ENCODE results near the gene SLCO4A1.

SLCO4A1 gene

DNA sequence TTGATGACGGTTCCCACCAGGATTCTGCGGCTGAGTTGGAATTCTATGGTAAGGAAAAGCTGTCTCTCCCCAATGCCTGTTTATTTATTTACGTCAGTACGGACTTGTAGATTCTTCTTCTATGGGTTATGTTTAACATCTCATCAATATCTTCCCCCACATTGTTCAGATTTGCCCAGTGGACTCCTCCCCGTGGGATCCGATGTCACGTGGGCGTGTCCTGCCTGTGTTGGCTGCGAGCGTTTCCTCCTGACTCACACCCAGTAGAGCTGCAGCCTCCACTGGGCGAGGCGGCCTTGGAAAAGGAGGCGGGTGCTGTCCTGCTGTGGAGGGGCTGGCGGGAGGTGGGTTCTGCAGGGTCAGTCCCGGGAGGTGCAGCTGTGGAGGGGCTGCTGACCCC is 46.8 kb upstream of the SLCO4A1 start:
- no peak for TF ChIP-seq SIN3A (IDR thresholded peaks at IDR 0.05; ENCODE audit: borderline replicate concordance, insufficient read depth, low read length)
- TF ChIP-seq, protein P1, sequence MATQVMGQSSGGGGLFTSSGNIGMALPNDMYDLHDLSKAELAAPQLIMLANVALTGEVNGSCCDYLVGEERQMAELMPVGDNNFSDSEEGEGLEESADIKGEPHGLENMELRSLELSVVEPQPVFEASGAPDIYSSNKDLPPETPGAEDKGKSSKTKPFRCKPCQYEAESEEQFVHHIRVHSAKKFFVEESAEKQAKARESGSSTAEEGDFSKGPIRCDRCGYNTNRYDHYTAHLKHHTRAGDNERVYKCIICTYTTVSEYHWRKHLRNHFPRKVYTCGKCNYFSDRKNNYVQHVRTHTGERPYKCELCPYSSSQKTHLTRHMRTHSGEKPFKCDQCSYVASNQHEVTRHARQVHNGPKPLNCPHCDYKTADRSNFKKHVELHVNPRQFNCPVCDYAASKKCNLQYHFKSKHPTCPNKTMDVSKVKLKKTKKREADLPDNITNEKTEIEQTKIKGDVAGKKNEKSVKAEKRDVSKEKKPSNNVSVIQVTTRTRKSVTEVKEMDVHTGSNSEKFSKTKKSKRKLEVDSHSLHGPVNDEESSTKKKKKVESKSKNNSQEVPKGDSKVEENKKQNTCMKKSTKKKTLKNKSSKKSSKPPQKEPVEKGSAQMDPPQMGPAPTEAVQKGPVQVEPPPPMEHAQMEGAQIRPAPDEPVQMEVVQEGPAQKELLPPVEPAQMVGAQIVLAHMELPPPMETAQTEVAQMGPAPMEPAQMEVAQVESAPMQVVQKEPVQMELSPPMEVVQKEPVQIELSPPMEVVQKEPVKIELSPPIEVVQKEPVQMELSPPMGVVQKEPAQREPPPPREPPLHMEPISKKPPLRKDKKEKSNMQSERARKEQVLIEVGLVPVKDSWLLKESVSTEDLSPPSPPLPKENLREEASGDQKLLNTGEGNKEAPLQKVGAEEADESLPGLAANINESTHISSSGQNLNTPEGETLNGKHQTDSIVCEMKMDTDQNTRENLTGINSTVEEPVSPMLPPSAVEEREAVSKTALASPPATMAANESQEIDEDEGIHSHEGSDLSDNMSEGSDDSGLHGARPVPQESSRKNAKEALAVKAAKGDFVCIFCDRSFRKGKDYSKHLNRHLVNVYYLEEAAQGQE (IDR thresholded peaks at IDR 0.05; ENCODE audit: insufficient read depth in 1 of 2, low read depth in 2 of 2, low read length in 2 of 2) = no peak
- TF ChIP-seq POLR2AphosphoS5 (IDR thresholded peaks at IDR 0.05; ENCODE audit: low read depth, low read length) = no peak
- peak; percentile 28 for TF ChIP-seq FOXP2 (optimal IDR thresholded peaks at IDR 0.05; ENCODE audit: borderline replicate concordance, extremely low read depth, extremely low read length, insufficient read depth)
- no peak for TF ChIP-seq TAF1 (IDR thresholded peaks at IDR 0.05; ENCODE audit: borderline replicate concordance, insufficient read depth, low read length)

DNA sequence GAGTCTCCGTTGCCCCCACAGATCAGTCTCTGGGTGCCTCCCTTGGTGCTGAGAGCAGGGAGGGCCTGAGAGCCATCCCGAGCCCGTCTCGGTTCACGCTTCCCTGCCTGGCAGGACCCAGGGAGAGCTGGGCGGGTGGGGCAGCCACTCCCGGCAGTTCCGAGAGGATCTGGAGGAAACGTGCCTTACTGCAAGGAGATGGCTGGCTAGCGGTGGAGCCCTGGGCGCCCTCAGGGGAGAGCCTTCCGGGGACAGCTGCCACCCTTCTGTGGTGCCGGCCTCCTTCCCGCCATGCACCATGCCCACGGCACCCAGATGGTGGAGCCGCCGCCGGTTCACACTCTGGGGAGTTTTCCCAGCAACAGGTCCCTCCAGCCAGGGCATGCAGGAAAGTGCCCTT is 45.8 kb upstream of the SLCO4A1 start:
- TF ChIP-seq POLR2AphosphoS5 (IDR thresholded peaks at IDR 0.05; ENCODE audit: low read depth, low read length) (no peak), FOXP2 (optimal IDR thresholded peaks at IDR 0.05; ENCODE audit: borderline replicate concordance, extremely low read depth, extremely low read length, insufficient read depth) (no peak), SIN3A (IDR thresholded peaks at IDR 0.05; ENCODE audit: borderline replicate concordance, insufficient read depth, low read length) (no peak)
- TF ChIP-seq, protein P1 (IDR thresholded peaks at IDR 0.05; ENCODE audit: insufficient read depth in 1 of 2, low read depth in 2 of 2, low read length in 2 of 2) = no peak

DNA sequence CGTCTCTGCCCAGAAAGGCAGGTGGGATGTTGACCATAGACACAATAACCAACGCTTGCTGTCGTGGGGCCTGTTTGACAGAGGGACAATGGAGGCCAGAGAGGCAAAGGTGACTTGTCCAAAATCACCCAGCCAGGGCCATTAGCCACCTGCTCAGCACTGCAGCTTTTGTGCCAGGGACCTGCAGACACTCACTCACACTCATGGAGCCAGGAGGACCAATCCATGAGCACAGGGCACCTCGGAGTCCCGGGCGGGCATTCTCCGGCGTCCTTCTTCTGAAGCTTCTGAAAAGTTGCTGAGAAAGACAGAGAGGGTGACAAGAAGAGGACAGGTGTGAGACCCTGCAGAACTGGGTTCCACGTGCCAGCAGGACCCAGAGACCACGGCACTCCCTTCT is 45.4 kb upstream of the SLCO4A1 start:
- TF ChIP-seq POLR2AphosphoS5 (IDR thresholded peaks at IDR 0.05; ENCODE audit: low read depth, low read length) = no peak
- TF ChIP-seq, protein P1 (IDR thresholded peaks at IDR 0.05; ENCODE audit: insufficient read depth in 1 of 2, low read depth in 2 of 2, low read length in 2 of 2) = no peak
- no peak for TF ChIP-seq TAF1 (IDR thresholded peaks at IDR 0.05; ENCODE audit: borderline replicate concordance, insufficient read depth, low read length)
- TF ChIP-seq FOXP2 (optimal IDR thresholded peaks at IDR 0.05; ENCODE audit: borderline replicate concordance, extremely low read depth, extremely low read length, insufficient read depth) = no peak
- no peak for TF ChIP-seq SIN3A (IDR thresholded peaks at IDR 0.05; ENCODE audit: borderline replicate concordance, insufficient read depth, low read length)

DNA sequence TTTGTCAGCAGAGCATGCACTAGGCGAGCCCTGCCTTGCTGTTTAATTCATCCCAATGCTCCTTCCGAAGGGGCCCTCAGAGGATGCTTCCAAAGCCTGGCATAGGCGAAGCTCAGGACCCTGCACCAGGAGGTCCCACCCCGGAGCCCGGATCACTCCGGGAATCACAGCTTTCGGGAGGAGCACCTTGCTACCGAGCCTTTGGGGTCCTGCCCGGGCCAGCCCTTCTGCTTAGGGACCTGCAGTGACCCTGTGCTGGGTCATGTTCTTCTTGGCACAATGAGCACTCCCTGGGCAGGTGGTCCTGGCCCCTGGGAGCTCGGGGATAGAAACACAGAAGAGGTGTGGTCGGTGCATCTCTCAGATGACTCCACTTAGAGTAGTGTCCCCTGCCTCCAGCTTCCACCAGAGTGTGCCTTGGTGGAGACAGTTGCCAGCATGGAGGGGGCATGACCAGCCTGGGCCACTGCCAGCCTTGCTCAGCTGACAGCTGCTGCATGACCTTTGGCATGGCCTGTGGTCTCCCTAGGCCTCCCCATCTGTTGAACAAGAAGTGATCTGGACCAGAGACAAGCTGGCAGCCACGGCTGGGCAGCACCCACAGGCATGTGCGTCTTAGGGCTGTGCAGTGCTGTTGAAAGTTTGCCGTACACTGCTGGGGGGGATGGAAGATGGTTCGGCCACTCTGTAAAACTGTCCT is 44.7 kb upstream of the SLCO4A1 start:
- no peak for TF ChIP-seq SIN3A (IDR thresholded peaks at IDR 0.05; ENCODE audit: borderline replicate concordance, insufficient read depth, low read length)
- no peak for TF ChIP-seq POLR2AphosphoS5 (IDR thresholded peaks at IDR 0.05; ENCODE audit: low read depth, low read length)
- TF ChIP-seq TAF1 (IDR thresholded peaks at IDR 0.05; ENCODE audit: borderline replicate concordance, insufficient read depth, low read length) = no peak
- TF ChIP-seq, protein P1 (IDR thresholded peaks at IDR 0.05; ENCODE audit: insufficient read depth in 1 of 2, low read depth in 2 of 2, low read length in 2 of 2) = no peak
- no peak for TF ChIP-seq FOXP2 (optimal IDR thresholded peaks at IDR 0.05; ENCODE audit: borderline replicate concordance, extremely low read depth, extremely low read length, insufficient read depth)
